HL-60/S4 treated with retinoic acid at 250 ng/mL for 4 days and 3 days (cell line): ENCODE data around the gene HDGFL2.

Experiments
- in situ Hi-C: fragments of 300-500 bp; cut with MboI; formaldehyde crosslinking; loops from 2 replicates; pipeline ENCODE4 v1.7.0; 2022; ENCODE audit warnings: low sequenced_read_pairs

HDGFL2 gene

GRCh38 chr19:4496304-4496703, 24.2 kb downstream of the HDGFL2 start:
- in situ Hi-C loops, result no loop called here

DNA sequence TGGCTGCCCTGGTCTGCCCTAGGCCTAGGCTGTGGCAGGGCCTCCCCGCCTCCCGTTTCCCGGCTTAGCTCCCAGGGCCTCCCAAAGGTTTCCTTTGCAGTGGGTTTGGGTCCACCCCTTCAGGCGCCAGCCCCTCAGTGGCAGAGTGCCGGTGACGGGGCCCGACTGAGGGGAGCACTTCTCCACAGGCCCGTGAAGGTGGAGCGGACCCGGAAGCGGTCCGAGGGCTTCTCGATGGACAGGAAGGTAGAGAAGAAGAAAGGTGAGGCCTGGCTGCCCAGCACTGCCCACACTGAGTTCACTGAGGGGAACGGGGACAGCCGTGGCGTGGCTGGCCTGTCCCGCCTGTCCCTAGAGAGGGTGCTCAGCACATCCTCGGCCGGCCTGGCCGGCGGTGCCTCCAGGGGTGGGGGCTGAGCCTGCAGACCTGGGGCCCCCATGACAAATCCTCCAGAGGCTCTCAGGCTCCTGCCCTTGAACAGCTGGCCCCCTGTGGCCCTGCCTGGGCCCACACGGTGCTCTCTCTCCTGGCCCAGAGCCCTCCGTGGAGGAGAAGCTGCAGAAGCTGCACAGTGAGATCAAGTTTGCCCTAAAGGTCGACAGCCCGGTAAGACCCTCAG, 25.8 kb downstream of the HDGFL2 start:
- in situ Hi-C loops, result no loop called here

DNA sequence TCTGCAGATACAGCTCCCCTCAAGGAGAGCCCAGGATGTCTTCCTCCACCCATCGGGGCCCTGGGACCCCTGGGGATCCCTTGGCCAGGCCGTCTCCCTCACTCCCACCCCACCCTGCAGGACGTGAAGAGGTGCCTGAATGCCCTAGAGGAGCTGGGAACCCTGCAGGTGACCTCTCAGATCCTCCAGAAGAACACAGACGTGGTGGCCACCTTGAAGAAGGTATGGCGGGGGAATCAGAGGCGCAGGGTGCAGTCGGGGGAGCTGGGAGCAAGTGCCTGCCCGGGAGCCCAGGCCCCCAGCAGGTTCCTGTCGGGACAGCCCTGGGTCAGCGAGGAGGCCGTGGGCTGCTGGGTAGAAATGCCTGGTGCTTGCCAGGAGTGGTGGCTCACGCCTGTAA, 26.6 kb downstream of the HDGFL2 start:
- in situ Hi-C loops, result no loop called here

GRCh38 chr19:4499318-4499717, 27.2 kb downstream of the HDGFL2 start:
- in situ Hi-C loops, result no loop called here

GRCh38 chr19:4499855-4500254, 27.8 kb downstream of the HDGFL2 start:
- in situ Hi-C loops, result no loop called here

GRCh38 chr19:4500841-4501591, 28.9 kb downstream of the HDGFL2 start:
- in situ Hi-C loops, result no loop called here

GRCh38 chr19:4501691-4502090, 29.6 kb downstream of the HDGFL2 start:
- in situ Hi-C loops, result no loop called here

GRCh38 chr19:4502282-4503131, 30.4 kb downstream of the HDGFL2 start:
- in situ Hi-C loops, result no loop called here

- in situ Hi-C loops, result no loop called here
Observed at GRCh38 chr19:4503132-4503824, 31.2 kb downstream of the HDGFL2 start.

DNA sequence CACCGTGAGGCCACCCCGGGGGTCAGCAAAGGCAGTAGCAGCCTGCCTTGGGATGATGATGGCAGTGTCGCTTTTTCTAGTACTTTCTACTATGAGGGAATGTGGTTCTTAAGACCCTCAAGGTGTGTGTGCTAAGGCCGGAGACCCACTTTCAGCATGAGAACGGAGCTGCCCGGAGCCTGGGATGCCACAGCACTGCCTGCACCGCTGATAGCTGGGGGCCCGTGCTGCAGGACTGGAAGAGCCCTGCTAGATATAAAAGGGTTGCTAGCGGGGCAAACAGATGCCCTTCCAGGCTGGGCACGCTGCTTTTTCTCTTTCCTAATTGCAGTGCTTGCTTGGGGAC, 31.7 kb downstream of the HDGFL2 start:
- in situ Hi-C loops, result no loop called here

DNA sequence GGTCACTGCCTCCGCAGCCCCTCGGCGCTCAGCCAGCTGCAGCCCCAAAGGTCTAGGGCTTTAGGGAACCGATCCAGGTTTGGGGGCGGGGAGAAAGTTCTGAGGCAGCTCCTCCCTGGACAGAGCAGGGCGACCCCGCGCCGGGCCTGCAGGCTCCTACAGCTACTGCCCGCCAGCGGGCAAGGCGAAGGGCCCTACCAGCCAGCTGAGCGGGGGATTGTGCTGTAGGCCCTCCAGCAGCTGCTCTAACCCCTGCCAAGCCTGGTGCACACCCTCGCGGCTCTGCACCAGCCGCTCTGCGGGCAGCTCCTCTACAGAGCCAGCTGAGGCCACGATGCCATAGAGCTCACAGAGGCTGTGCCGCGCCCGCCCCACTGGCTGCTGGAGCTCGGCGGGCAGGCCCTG, 32.2 kb downstream of the HDGFL2 start:
- in situ Hi-C loops, result no loop called here

DNA sequence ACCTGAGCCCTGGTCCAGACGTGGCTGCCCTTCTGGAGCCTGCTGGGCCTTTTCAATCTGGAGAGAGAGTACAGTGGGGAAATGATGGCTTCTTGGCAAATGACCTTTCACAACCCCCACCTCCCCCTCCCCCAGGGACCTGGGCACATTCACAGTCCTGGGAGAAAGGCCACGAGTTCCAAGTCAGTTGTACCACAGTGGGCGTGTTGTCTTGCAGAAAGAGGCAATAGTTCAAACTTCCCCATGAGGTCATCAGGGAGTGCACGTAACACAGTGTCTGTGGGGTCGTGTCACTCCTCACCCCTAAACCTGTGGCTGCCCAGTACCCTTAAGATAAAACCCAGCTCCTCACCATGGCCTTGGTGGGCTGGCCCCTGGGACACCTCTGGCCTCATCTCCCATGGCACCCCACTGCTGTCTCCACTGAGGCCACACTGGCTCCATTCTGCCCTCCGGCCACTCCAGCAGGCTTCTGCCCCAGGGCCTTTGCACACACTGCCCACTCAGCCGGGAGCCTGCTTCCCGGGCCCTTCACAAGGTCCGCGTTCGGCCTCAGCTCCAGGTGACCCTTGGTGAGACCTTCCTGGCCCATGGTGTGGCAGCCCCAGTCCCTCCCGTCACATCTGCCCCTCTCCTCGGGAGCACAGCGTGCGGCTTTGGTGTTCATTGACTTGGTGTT, 32.9 kb downstream of the HDGFL2 start:
- in situ Hi-C loops, result no loop called here

DNA sequence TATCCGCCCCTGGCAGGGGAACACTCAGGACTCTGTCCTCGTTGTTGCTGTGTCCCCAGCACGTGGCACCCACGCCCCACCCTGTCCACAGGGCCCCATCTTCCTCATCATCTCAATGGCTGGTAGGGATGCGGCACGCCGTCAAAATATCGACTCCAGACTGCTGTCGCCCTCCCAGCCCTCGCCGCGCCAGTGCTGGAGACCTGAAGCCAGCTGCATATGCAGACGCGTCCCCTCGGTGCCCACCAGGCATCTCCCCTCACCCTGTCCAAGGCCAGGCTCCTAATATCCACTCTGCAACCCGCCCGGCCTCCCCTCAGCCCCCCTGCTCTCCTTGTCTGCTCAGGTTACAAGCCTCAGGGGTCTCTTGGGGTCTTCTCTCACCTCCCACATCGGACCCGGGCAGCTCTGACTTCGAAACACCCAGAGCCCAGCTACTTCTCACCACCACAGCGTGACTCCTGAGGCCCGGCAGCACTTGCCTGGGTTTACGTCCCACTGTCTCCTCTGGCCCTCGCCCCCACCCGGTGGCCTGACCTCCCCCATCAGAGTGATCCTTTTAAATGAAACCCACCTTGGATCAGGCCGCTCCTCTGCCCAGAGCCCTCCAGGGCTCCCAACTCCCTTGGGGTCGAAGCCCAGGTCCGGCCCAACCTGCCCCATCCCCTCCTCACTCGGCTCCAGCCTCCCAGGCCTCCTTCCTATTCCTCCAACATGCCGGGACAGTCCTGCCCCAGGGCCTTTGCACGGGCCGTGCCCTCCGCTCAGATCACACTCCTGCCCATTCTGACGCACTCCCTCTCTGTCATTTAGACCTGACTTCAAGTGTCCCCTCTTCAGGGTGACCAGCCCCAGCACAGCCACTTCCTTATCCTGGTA, 33.7 kb downstream of the HDGFL2 start:
- in situ Hi-C loops, result no loop called here

DNA sequence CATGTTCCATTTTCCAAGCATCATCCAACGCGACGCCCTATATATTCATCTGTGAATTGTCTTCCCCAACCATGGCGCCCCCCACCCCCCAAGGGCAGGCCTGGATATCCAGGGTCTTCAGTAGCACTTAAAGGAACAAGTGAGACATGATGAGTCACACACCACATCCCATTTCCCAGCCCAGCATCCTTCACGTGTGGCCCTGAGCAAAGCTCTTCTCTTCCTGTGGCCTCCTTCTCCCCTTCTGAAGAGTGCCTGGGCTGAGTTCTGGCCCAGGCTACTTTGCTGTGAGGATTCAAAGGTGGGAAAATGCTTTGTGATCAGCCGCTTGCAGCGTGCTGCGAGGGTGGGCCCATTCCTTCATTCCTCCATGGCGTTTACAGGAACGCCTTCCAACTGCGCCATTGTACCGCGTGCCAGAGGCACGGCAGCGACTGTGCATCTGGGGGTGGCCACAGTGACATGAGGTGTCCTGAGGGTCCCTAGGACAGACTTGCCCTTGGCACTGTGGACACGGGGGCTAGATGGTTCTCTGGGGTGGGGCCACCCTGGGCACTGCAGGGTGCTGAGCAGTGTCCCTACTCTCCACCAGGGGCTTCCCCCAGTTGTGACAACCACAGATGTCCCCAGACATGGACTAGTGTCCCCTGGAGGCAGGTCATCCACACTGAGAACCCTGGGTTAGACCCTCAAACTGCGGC, 34.5 kb downstream of the HDGFL2 start:
- in situ Hi-C loops, result no loop called here

DNA sequence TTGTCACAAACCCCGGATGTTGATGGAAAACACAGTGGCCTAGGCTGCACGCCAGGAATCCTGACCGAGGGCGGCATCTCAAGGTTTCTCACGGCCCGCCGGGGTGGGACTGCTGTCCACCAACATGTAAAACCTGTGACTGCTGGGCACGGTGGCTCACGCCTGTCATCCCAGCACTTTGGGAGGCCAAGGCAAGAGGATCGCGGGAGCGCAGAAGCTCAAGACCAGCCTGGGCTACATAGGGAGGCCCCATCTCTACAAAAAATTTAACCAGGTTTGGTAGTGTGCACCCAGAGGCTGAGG, 35.0 kb downstream of the HDGFL2 start:
- in situ Hi-C loops, result no loop called here

GRCh38 chr19:4507804-4508203, 35.7 kb downstream of the HDGFL2 start:
- in situ Hi-C loops, result no loop called here

DNA sequence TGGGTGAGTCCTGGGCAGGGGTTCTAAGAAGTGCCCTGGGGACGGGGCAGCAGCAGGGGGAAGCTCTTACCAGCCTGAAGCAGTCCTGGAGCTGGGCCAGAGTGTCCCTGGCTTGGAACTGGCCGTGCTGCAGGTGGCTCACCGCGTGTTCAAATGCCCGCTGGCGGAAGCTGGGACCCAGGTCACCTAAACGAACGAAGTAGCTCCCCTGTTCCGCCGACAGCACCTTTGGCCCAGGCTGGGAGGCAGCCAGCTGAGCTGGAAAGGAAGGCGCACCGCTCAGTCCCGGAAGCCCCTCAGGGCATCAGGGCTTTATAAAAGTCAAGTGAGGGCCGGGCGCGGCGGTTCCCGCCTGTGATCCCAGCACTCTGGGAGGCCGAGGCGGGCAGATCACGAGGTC, 36.6 kb downstream of the HDGFL2 start:
- in situ Hi-C loops, result no loop called here

- in situ Hi-C loops, result no loop called here
Observed at GRCh38 chr19:4510435-4511255, 38.5 kb downstream of the HDGFL2 start.
